Muscle of arm (tissue), 12 donors: ENCODE data around the gene AGPAT2. TPM values are rescaled to one million over a fixed set of nuclear protein-coding genes. Genes with fewer than 3 reads are reported as not detected.

ENCODE experiments used
- DNase-seq: peaks from one replicate; pipeline ENCODE4 v3.0.0-alpha.2; 2013
- polyA plus RNA-seq, 12 donors: library from polyadenylated mRNA; unstranded; fragments of 120-200 nt; gene quantifications; one replicate each; pipeline ENCODE4 v1.2.1, GENCODE V29; 2013; ENCODE audit not compliant: insufficient read length in 12 of 12

The AGPAT2 gene
- polyA plus RNA-seq, 12 donors, result 8.2 to 32.3 (median 10.1) TPM; not detected in 1

DNA sequence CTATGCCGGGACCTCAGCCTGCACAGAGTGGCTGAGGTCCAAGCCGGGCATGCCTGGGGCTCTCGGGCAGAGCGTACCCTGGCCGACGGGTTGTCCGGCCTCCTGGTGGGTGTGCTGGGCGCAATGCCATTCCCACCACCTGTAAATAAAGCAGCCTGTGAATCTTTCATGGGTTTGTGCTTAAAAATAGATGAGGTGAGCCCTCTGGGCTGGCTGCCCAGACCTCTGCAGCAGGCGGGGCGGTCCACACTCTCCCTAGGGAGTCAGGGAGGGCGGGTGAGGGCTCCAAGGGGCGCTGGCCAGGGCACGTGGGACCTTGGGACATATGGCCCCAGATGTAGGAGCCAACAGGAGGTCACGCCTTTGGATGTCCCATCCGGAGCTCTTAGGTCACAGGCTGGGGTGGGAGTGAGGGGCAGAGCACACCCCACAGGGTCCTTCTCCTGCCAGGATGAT lies 3.6 kb upstream of the AGPAT2 start:
- no peak for DNase-seq

DNA sequence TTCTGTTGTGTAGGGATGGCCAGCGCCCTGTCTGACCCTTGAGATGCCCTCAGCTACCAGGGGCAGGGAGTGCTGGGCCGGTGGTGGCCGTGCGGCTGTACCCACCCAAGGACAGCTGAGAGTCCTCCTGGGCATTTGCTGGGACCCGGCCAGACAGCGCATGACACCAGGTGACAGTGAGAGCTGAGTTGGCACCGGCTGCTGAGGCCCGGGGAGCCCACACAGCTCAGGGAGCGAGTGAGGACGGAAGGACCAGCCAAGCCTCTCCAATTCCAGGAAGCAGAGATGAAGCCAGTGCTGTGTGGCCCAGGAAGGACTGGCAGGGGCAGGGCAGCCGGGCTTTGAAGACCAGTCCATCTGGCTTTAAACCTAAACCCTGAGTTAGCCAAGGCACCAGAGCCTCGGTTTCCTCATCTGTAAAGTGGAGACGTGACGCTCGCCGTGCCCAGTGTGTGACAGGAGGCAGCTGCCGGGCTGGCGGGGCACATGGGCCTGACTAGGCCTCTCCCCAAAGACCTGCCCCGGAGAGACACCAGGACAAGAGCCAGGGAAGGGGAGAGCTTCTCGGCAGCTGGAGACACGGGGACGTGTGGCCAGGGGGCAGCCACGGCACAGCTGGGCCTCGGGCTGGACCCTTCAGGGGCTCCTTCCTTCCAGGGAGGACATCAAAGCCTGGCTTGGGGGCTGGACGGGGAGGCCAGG lies 3.0 kb upstream of the AGPAT2 start:
- no peak for DNase-seq

DNA sequence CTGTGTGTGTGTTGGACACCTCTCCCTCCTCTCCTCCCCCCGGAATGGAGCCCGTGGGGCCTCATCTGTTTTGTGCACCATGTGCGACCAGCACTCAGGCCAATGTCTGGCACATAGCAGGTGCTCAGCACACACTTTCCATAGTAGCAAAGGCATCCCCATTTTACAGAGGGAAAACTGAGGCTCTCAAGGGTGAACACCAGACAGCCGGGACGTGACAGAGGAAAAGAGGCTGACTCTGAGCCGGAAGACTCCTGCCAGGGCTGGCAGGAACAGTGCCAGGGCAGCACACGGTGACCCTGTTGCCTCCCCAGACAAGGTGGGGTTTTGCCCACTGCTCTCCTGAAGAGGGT lies 1.8 kb upstream of the AGPAT2 start:
- DNase-seq, result no peak

DNA sequence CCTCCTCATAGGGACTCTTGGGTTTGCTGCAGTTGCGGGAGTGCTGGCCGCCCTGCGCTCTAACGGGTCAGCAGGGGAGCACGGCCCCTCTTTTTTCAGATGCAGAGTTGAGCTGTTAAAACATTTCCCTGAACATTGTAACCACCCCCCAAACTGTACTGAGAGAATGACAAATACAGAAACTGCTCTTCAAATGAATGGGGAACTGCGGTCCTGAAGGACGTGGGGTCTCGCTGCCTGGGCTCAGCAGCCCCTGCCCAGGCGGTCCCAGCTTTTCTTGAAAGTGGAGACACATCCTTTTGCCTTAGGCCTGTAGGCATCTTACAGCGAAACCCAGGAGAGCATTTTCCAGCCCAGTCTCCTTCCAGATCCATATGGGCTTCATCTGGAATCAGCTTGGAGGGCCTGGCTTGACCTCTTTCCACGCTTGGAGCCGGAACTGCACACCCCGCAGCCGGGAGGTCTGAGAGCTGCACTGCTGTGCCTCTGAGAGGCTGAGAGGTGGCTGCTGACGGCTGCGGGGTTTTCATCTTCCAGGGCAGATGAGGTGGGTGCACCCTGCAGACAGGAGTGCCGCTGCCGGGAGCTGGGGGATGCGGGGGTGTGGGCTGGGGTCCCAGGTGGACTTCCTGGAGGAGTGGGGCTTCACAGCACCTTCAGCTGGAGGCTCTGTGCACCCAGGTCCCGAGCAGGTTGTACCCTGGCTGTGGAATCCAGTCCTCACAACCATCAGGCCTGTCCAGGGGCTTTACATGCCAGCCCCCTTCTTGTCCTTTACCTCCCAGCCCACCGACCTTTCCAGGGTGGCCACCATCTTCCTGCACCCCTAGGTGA lies 1.2 kb upstream of the AGPAT2 start:
- no peak for DNase-seq

DNA sequence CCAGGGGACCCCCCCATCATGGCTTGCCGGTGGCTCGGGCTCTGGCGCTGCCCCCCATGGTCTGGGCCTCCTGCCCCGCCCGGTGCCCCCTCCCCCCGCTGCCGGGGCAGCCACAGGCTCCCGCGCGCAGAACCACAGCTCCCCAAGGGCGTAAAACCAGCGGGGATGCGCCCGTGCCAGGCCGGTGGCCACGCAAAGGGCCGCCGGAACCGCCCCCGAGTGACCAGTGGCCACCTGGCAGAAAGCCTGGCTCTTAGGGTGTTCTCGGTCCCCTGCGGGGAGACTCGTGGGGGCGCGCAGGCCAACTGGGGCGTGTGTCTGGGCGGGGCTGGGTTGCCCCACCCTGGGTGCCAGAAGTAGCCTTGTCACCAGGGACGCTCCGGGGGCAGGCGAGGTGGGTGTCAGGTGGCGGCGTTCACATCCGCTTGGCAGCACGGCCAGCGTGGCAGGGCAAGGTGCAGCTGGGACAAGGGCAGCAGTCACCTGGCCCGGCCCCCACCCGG lies 515 bp upstream of the AGPAT2 start:
- no peak for DNase-seq

DNA sequence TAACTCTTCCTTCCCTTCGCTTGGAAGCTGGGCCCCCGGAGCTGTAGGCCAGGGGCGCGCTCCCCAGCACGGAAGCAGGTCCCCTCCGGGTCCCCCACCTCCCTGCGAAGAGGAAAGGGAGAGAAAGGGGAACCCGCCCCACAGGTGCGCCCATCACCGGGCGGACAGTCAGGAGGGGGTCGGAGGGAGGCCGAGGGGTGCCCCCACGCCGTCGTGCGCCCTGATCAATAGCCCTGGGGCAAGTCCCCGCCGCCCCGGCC lies 793 bp downstream of the AGPAT2 start:
- no peak for DNase-seq

DNA sequence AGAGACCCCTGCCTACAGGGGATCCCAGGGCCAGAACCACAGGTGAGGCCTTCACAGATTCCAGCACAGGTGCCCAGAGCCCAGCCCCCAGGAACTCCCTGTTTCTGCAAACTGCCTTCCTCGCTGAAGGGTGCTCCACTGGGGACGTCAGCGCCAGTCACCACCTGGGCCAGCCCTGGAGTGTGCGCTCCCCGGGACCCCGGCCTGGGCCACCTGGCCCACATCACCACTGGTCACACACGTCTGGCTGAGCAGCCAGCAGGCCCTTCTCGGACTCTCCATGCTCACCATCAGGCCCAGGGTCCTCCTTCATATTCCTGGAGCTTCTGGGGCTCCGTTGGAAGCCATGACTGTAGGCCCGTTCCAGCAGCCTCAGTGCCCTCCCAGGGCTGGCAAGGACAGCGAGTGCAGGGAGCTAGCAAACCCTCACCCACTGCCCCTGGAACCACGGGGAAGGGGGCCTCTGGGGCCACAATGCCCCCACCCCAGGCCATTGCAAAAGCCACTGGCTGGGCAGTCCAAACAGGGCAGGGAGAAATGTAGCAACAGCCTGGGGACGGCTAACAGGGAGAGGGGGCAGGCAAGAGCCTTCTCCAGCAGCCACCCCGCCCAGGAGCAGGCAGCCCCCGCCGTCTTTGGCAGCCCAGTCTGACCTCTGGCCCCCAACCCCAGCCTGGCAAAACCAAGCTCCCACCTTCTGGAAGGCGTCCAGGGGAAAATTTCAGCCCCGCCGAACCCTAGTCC lies 1.3 kb downstream of the AGPAT2 start:
- DNase-seq, result no peak

DNA sequence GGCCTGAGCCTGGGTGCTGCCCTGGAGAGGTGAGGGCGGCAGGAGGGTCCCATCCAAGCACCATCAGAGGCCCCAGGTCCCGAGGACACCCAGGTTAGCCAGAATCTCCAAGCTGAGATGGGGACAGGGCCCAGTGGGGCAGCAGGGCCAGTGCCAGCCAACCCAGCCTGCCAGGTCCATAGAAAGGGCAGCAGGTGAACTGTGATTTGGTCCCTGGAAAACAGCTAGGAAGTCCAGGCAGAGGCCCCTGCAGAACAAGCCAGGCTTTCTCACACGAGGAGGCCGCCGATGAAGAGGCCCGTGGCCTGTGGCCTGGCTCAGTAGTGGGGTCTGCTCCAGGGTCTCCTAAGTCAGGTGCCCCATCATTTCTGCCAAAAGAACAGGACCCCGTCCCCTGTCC lies 2.0 kb downstream of the AGPAT2 start:
- no peak for DNase-seq

DNA sequence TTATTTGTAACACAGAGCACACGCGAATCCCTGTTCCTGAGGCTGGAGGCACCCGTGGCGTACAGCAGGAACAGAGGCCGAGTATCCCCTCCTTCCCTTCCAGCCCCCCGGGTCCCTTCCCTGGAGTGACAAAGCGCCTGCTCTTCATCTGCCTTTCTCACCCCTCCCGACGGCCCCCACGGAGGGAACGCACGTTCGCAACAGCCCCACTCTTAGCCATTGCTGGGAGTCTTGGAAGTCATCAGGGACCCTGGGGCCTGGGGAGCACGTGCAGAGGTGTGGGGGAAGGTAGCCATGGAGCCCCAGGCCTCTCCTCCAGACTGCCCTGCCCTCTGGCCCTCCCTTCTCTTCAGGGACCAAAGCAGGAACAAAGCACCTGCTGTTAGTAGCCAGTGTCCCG lies 2.5 kb downstream of the AGPAT2 start:
- no peak for DNase-seq

DNA sequence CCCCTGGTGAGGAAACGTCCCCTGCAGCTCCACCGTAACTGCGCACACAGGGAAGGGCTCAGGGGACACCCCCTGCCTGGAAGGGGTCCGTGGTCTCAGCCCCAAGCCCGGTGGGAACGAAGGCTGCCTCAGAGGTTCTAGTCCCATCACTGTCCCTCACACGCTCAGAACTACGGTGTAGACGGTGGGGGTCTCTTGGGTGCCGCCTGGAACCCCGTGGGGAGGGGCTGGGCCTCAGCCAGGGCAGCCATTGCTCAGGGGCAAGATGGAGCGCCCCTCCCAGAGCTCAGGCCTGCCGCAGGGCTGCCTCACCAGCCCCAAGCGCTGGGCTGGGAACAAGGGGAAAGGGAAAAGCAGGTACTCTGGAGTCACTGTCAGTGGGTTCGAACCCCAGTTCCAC lies 2.9 kb downstream of the AGPAT2 start:
- no peak for DNase-seq

DNA sequence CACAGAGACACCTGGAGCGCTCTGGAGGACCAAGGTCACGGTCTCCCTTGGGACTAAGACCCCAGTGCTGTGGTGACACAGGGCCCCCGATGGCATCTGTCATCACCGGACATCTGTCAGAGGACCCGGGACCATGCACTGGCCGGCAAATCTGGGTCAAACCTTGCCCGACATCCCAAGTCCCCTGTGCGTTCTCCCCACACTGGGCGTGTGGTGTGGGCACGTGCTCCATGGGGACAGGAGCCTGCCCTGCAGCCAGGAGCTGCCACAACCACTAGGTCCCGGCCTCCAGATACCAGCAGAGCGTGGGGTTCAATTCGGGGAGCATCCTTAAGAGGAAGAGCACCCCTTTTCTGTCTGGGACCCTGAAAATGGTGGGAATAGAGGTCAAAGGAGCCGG lies 3.5 kb downstream of the AGPAT2 start:
- DNase-seq, result no peak

DNA sequence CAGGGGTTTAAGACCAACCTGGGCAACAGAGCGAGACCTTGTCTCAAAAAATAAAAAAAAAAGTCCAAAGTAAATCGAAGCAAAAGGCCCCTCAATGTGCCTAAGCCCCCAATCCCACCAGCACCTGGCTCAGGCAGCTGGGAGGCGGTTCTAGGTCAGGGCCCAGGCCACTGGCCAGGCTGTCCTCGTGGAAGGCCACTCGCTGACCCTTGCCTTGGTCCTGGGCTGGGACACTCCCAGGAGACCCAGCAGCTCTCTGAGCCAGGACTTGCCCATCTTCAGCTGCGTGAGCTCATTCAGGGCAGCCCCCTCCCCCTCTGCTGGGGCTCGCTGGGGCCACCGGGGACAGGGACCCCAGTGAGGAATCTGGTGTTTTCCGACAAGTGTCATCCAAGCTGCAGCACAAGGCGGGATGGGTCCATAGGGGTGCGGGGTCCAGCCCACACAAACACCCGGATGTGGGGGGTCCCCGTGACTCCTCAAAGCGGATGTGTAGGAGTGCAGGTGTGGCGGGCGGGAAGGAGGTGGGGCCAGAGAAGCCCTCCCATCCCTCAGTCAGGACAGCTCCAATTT lies 4.0 kb downstream of the AGPAT2 start:
- no peak for DNase-seq

DNA sequence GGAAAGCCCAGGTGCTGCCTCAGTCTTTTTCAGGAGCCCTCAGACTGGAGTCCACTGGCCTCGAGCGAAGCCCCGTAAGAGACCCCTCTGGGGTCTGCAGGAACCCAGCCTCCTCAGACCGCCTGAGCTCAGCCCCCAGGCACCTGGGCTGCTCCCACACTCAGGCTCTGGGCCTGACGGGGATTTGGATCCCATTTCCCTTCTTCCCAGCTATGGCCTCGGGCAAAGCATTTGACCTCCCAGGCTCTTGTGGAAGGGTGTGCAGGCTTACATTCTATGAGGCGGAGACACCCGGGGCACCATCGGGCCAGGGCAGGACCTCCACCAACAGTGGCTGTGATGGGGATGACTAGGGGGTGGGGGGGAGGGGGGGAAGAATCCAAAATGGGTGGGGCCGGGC lies 4.5 kb downstream of the AGPAT2 start:
- DNase-seq, result no peak

DNA sequence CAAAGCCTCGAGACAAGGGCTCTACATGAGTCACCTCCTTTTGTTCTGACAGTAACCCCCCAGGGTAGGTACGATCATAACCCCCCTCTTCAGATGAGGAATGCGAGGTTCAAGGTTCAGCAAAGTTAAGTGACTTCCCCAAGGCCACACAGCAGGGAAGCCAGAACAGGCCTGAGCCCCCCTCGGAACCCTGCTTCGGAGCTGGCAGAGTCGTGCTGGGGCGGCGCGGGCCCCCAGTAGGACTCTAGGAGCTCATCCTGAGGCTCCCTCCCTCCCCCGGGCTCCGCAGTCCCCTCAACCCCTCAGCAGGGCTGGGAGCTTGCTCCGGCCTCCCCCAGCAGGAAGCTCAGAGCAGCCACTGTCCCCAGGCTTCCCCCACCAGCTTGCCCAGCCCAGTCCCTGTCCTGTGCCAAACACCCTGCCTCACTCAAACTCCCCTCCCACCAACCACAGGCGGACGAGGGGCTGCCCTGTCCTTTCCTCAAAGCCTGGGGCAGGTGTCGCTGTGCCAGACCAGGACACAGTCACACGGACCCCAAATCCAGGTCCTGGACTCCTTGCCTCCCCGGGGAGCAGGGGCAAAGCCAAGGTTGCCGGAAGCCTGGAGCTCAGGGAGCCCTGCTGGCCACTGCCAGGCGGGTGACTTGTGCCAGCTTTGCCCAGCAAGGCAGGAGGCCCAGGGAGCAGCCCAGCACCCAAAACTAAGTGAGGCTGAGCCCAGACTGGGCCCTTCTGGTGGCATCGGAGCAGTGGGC lies 5.1 kb downstream of the AGPAT2 start:
- no peak for DNase-seq

DNA sequence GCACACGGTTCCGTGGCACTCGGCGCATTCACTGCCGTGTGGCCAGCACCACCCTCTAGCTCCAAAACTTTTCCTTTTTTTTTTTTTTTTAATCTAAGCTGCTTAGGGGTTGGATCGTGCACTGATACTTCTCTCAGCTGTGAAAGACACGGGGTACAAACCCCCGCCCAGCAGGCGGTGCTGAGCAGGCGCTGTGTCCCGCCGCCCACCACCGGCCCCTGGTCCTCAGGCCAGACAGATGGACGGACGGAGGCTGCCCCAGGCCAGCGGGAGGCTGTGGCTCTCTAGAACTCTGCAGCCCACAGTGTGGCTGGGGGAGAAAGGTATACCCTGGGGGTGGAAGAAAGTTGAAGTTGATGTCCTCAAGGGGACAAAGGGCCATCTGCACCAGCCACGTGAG lies 6.2 kb downstream of the AGPAT2 start:
- no peak for DNase-seq

DNA sequence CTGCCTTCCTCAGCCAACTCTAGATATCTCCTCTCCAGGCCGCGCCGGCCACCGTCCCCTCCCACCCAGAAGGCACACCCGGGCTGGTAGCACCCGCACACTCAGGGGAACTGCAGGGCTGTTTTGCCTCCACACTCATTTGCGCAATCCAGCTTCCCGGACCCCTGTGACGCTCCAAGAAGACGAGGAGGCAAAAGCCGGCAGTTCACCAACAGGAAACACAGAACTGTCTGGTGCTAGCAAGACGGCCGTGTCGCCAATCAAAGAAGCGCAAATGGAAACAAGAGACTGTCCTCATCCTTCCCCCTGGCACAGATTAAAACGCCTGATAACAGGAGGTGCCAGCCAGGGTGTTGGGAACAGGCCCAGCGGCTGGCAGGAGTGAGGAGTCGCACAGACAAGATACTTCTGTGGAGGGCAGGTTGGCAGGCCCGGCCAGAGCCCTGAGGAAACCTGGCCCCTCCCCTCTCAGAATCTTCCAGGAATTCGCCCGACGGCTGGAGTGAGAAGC lies 7.8 kb downstream of the AGPAT2 start:
- DNase-seq, result no peak

DNA sequence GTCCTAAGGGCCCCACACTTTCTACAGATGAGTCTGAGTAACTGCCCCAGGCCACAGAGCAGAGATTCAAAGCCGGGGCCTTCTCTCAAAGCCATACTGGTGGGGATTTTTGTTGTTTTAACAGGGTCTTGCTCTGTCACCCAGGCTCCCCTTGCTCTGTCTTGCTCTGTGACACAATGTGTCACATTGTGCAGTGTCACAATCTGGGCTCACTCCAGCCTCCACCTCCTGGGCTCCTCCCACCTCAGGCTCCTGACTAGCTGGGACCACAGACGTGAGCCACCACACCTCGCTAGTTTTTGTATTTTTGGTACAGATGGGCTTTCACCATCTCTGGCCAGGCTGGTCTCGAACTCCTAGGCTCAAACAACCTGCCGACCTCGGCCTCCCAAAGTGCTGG lies 8.6 kb downstream of the AGPAT2 start:
- DNase-seq, result no peak

DNA sequence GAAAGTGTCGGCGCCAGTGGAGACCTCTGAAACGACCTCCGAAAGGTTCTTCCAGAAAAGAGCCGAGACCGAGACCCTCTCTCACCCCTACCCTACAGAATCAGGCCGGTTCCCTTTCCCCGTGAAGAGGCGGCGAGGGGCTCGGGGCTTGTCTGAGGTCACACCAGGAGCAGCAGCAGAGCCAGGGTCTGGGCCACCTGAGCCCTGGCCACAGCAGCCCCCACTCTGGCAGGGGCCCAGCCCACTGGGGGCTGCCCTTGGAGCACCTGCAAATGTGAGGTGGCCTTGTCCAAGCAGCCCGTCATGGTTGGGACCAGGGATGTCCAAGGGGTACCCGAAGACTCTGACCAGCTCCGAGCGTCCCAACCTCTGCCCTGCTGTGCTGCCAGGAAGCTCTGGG lies 9.2 kb downstream of the AGPAT2 start:
- no peak for DNase-seq

DNA sequence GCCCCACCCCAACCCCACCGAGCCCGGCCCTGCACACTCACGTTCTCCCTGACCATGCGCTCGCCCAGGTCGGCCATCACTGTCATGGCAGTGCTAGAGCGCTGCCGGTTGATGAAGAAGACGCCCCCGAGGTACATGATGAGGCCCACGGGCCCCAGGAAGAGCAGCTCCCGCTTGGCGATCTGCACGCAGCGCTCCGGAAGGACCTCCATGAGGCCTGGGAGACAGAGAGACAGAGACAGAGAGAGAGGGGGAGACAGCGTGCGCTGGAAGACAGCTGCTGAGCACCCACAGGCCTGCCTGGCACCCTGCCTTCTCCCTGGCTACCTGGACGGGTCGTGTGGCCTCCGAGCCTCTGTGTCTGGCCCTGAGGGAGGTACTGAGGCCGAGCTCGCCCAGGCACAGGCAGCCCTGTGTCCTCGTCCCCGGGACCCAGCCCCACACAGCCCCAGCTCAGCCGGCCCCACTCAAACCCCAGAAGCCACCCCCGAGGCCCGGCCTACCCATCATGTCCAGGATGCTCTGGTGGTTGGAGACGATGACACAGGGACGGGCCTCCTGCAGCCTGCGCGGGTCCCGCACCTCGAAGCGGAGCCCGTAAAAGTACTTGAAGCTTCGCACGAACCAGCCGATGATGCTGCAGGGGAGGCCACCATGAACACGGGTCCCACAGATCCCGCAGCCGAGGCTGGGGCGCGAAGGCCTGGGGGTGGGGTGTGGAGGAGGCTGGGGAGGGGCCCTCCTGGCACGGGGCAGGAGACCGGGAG lies 10.2 kb downstream of the AGPAT2 start:
- DNase-seq, result no peak

DNA sequence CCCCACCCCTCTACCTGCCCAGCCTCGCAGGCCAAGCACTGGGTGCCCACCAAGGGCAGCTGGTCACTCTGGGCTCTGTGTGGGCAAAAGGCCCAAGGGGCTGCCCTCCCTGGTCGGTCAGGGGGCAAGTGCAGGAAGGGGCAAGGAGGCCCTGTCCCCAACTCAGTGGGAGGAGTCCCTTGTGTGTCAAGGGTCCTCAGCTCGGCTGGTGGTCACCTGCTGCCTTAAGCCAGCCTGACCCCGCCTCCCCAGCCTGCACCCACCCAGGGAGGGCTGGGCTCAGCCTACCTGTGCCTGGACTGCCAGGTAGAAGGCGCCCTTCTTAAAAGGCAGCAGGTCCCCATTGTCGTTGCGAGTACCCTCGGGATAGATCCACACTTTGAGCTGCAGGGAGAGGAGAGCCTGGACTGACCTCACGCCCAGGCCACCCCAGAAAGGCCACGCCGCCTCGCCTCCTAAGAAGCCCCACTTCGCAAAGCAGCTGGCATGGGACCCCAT lies 10.9 kb downstream of the AGPAT2 start:
- DNase-seq, result no peak
